GM10266 (cell line): Measurements from ENCODE around the gene CC2D2B.
A peak's percentile ranks its signal among the peaks of the same experiment; 100 is the strongest.

Experiments
- DNase-seq: peaks from one replicate; pipeline ENCODE4 v3.0.0; 2012; ENCODE audit errors: extremely low spot score
- TF ChIP-seq, protein P1 (sequence below): IDR thresholded peaks from 2 replicates; pipeline ENCODE4 v1.5.1; 2012; ENCODE audit warnings: mild to moderate bottlenecking, low read depth; ENCODE audit not compliant: control insufficient read depth, insufficient read depth; ENCODE audit errors: missing control alignments

CC2D2B gene, protein sequence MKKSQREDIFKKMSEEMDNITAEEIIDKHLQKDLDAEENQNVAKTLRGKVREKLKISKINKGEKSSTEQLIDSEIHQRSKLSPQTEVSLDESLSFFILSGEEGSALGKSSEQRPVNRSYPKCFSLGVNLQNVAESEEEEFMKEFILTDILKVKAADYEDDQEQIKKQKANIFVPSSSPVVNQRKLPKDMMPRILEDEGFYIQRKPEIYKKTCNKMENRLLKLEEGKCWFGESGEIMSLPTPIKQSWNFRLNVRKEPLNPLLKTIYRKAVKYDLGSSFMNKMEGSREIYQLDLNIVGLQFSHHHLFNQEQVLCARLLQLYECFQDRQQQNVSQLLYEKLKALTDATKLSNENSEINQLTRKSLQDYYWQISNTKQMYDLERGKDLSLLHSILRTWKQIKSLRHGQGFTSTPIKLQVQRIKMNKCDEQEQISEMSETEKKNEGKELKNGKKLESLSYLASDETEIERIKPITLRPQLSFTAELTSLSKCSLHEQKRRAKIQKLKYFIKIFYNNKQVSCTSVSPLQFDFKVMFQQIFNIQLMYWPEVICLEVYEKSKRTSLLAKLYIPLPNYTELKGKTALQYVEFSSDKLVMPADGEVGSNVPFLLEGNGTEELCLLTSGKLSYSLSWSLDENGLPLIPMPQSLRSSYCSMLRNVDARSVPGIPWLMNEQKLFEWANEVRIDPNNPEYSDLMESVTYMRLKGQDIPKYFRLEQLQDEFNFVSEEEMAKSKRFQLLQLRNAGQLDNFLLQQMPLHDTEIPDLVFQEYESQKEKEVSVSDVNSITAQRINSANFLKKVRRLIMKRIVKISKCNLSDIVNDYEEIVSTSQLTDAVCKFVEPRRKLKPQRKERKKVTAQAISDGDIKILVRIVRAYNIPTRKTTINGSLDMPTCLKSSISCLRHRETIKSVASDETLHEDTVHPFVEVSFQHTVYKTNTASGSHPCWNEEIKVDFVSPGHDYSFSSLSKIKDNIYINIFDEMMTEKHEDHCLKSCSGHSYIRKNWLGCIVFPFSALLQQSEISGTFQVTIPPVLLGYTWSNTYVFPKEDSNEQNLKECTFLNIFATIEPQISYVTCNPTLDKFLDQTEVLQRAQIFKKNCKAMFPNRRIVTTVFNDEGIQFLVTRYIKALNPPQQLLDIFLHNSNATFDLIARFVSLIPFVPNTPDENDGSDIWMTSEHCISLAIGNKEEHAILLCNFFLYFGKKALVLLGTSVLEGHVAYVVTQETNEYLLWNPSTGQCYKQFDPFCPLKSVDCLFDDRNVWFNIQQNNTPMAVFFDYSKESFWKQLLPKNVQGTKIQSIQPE (N-terminal part only)

DNA sequence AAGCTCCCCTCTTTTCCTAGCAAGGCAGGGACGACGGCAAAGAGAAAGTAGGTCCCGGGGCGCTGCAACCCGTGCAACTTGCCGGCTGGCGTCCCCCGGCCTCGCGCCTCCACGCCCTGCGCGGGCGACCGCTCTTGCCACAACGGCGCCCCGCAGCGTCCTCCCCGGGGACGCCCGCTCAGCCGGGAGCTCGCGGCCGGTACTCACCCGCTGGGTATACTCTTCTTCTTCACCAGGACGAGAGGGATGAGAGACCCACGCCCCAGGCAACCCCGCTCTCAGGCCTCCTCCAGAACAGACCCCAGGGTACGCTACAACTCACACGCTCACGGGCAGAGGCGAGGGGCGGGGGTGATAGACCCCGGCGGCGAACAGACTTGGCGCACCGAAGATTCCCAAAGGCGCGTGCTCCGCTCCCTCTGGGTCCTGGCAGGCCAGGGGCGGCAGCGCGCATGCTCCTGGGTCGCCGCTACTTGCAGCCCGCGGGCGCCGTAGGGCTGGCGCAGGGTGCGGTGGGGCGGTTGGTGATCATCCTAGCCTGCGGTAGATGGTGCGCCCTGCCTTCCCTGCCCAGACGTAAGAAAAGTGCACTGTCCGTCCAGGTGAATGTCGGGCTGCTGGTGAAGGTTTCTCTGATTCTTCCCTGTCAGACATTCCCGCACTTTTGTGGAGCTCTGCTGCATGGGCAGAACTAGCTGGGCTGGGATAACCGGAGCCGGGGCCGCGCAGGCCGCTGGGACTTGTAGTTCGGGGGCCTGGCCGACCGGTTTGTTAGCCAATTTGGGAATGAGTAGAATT lies at the start of gene CC2D2B:
TSS of gene CC2D2B (plus strand) at position 520 of the 798 bp plus-strand sequence. CDS start 3,349 bp downstream, outside the sequence.
- TF ChIP-seq, protein P1, sequence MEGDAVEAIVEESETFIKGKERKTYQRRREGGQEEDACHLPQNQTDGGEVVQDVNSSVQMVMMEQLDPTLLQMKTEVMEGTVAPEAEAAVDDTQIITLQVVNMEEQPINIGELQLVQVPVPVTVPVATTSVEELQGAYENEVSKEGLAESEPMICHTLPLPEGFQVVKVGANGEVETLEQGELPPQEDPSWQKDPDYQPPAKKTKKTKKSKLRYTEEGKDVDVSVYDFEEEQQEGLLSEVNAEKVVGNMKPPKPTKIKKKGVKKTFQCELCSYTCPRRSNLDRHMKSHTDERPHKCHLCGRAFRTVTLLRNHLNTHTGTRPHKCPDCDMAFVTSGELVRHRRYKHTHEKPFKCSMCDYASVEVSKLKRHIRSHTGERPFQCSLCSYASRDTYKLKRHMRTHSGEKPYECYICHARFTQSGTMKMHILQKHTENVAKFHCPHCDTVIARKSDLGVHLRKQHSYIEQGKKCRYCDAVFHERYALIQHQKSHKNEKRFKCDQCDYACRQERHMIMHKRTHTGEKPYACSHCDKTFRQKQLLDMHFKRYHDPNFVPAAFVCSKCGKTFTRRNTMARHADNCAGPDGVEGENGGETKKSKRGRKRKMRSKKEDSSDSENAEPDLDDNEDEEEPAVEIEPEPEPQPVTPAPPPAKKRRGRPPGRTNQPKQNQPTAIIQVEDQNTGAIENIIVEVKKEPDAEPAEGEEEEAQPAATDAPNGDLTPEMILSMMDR: peak; percentile 18
- peak; percentile 74 for DNase-seq

DNA sequence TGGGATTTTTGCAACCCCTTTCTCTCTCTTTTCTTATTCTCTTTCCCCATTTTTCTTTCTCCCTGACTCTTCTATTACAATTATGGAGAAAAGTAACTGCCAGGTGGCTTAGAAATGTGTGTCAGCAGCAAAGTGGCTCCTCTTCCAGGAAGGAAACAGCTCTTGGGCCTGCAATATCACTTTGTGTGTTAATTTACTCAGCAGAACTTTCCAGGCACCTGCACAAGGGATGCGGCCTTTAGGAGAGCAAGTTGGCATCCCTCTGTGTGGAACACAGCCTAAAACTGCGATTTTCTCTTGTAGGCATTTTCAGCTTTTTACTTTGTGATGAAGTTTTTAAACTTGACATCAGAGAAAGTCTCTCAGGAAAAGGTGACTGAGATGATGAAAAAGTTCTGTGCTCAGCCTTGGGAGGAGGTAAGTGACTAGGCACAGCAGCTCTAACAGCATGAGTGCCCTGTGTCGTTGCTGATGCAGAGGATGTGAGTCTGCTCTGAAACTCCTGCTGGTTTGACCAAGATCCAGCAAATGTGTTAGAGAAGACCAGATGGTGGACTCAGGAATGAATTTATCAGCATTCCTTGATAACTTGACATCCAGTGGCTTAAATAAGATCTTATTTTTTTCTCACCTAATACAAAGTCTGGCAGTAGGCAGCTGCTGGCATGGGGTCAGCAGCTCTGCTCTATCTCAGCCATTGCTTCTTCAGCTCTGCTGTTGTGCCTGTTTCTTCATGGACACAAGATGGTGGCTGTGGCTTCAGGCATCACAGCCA lies 47.4 kb upstream of the CC2D2B start:
- TF ChIP-seq, protein P1: no peak
- DNase-seq: no peak

DNA sequence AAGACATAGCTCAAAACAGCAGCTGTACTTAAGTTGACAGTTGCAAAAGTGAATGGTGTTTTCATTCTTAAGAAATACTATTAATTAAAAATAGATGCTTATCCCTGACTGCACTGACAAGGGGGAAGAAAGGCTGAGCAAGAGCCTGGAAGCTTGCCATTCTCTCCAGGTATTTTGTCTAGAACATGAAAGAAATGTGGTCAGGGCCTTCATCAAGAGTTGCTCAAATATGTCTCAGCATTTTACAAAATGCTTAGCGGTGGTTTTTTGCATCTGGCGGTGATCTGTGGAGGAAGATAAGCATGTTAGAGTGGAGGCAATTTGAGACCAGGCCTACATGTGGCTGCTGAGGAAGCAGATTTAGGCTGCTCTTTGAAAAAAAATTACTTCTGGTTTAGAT lies 46.4 kb upstream of the CC2D2B start:
- no peak for DNase-seq
- TF ChIP-seq, protein P1: no peak

DNA sequence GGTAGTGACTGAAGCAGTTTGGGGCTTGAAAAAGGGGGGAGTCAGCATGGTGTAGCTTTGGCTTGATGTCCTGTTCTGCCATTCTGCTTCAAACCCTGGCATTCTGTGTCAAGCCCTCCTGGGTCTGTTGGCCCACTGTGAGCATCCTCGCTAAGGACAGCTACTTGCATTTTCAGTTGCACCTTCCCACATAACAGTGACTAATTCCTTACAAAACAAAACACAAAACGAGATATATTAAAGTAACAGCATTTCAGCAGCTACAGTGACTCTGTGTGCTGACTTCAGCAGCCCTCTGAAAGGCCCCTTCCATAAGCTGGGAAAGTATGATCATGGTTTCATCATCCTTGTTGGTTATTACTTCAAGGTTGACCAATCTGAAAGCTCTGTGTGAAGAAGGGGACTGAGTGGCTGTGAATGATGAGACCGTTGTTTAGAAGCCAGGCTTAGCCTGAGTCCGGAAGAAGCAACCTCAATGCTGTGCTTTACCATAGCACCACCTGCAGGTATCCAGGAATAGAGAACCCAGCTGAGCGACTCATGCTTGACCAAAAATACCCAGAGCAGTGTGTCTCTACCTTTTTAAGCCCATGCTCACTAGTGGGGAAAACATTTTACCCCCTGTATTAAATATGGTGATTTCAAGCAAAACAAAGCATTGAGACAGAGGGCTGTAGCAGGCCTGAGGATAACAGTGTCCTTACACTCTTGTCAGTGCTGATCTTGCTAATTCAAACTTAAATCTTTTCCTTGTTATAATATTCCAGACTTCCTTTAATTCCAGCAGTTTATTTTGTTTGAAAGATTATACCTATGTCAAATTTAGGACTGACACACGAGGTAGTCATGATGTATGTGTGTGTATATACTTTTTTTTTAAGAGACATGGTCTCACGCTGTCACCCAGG lies 42.6 kb upstream of the CC2D2B start:
- TF ChIP-seq, protein P1: peak; percentile 62
- DNase-seq: peak; percentile 66

DNA sequence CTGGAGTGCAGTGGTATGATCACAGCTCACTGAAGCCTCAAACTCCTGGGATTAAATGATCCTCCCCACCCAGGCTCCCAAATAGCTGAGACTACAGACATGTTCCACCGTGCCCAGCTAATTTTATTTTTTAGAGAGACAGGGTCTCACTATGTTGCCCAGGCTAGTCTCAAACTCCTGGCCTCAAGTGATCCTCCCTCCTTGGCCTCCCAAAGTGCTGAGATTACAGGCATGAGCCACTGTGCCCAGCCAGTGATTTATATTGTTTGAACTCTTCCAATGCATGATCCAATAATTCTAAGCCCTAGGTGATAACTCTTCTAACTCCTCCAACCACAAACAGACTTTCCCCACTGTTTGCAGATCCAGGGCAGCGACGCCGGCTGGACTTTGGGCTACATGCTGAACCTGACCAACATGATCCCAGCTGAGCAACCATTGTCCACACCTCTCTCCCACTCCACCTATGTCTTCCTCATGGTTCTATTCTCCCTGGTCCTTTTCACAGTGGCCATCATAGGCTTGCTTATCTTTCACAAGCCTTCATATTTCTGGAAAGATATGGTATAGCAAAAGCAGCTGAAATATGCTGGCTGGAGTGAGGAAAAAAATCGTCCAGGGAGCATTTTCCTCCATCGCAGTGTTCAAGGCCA lies 41.8 kb upstream of the CC2D2B start:
- DNase-seq: no peak
- TF ChIP-seq, protein P1: no peak
